Calu3 (cell line): ENCODE data around the gene TPBGL. TPM values are rescaled to one million over a fixed set of nuclear protein-coding genes. Genes with fewer than 3 reads are reported as not detected.

Experiments used
- BruUV-seq: library from RNA; stranded (reverse); fragments of 400-500 nt; replicated peaks from 2 replicates; lab custom pipeline; 2021; lab: Mats Ljungman, UMichigan
- CTCF ChIA-PET: fragments of 300-600 bp; sonication (Branson Sonifier 250); formaldehyde crosslinking; loops from one replicate; lab custom pipeline; 2022; ENCODE audit warnings: antibody characterized with exemption; lab: Charles Lee
- DNase-seq: peaks from one replicate; pipeline ENCODE4 v3.0.0; 2022
- H3K27ac Mint-ChIP-seq: one replicate; pipeline ENCODE4 v1.8.0; 2022; ENCODE audit warnings: mixed read lengths; ENCODE audit not compliant: unreplicated experiment
- H3K27me3 Mint-ChIP-seq: one replicate; pipeline ENCODE4 v1.8.0; 2022; ENCODE audit warnings: mixed read lengths; ENCODE audit not compliant: unreplicated experiment
- H3K36me3 Mint-ChIP-seq: one replicate; pipeline ENCODE4 v1.8.0; 2022; ENCODE audit warnings: mild to moderate bottlenecking, moderate library complexity, mixed read lengths; ENCODE audit not compliant: insufficient read depth, unreplicated experiment
- H3K4me1 Mint-ChIP-seq: one replicate; pipeline ENCODE4 v1.8.0; 2022; ENCODE audit warnings: mild to moderate bottlenecking, low read depth, mixed read lengths; ENCODE audit not compliant: unreplicated experiment
- H3K4me3 Mint-ChIP-seq: one replicate; pipeline ENCODE4 v1.8.0; 2022; ENCODE audit warnings: mild to moderate bottlenecking, low read depth, moderate library complexity, mixed read lengths; ENCODE audit not compliant: unreplicated experiment
- H3K9me3 Mint-ChIP-seq: one replicate; pipeline ENCODE4 v1.8.0; 2022; ENCODE audit warnings: low read depth, mixed read lengths; ENCODE audit not compliant: unreplicated experiment
- CTCF ChIP-seq: fragments of 200-600 bp; IDR thresholded peaks from one replicate; pipeline ENCODE4 v1.8.0; 2022; ENCODE audit warnings: antibody characterized with exemption; ENCODE audit not compliant: unreplicated experiment
- intact Hi-C: fragments of 100-400 bp; cut with micrococcal nuclease; formaldehyde crosslinking; loops from one replicate; pipeline ENCODE4 v1.10.0; 2022; ENCODE audit not compliant: unreplicated experiment
- total RNA-seq: library from RNA; stranded (reverse); gene quantifications from 2 replicates; pipeline ENCODE4 v1.2.3, GENCODE V29; 2022

TPBGL gene
- total RNA-seq, 1 experiment from 2014 or later = not detected

DNA sequence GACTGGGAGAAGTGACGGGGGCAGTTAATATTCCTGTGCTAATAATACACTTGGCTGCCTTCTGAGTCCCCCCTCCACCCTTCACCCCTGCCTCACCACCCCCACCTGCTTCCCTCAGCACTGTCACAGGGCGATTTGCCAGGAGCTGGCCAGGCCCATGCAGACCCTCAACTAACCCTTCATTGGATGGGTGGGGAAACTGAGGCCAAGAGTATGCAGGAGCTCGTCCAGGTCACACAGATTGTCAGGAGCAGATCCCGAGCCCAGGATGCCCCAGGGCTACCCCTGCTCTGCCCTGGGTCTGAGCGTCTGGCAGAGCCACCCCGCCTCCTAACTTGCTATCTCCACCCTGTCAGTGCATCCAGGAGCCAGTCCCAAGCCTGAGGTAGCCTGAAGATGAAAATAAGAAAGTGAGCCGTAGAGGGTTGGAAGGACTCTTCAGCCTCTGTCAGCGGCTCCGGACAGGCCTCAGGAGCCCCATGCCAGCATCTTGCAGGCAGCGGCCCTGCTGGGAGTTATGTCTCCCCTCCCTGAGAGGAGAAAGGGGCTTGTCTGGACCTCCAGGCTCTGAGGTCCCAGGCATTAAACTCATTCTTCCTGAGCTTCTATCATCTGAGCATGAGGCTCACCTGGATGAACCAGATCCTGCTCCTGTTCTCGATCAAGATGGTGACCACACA lies 6.2 kb downstream of the TPBGL start:
- CTCF ChIA-PET = interaction anchor here (0.7 kb wide), 1 partner anchor 61 kb away, joined by 3 read pairs; no protein-coding TSS in a partner anchor
- no peak for TF ChIP-seq CTCF
- Mint-ChIP-seq H3K4me1 (no peaks in the 10 kb centered on the region), H3K36me3 (peaks cover 5% of the 10 kb centered on the region), H3K27me3 (peaks cover 100% of the 10 kb centered on the region), H3K4me3 (no peak overlapping the region), H3K27ac (no peak overlapping the region), H3K9me3 (no peaks in the 10 kb centered on the region)
- intact Hi-C loops = no loop called here
- no TSS peak for BruUV-seq
- DNase-seq = no peak

- Mint-ChIP-seq H3K27me3 (peaks cover 84% of the 10 kb centered on the region), H3K27ac (no peak overlapping the region), H3K4me3 (no peak overlapping the region), H3K4me1 (no peaks in the 10 kb centered on the region), H3K9me3 (no peaks in the 10 kb centered on the region), H3K36me3 (no peaks in the 10 kb centered on the region)
- intact Hi-C loops = loop anchor here (1.0 to 2.0 kb wide), 4 partner anchors 35 to 320 kb away; no protein-coding TSS in a partner anchor
- TF ChIP-seq CTCF = no peak
- BruUV-seq = no TSS peak
- CTCF ChIA-PET = interaction anchor here (0.9 to 1.6 kb wide), 18 partner anchors 8 to 546 kb away, joined by 3 to 37 read pairs (median 7); partner anchors contain the start of gene SLCO2B1
- no peak for DNase-seq
These were observed 8.3 kb downstream of the TPBGL start for GRCh38 chr11:75248924-75249256.

DNA sequence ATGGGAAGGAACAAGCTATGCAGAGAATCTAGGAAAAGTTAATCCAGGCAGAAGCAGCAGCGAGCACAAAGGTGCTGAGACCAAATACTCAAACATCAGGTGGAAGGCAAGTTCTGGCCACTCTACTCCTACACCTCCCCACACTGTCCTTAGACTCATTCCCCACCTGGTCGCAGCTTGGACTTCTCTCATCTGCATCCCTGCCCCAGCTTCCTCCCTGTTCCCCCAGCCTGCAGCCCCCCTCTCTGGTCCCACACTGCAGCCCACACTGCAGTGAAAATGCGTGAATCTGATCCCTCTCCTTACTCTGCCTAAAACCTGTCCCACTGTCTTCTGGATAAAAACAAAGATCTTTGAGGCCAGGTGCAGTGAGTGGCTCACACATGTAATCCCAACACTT lies 9.1 kb downstream of the TPBGL start:
- no peak overlapping the region for H3K27ac Mint-ChIP-seq
- no peak for TF ChIP-seq CTCF
- H3K9me3 Mint-ChIP-seq = no peaks in the 10 kb centered on the region
- BruUV-seq = no TSS peak
- CTCF ChIA-PET = interaction anchor here (1.5 kb wide), 1 partner anchor 20 kb away, joined by 4 read pairs; no protein-coding TSS in a partner anchor
- H3K4me3 Mint-ChIP-seq = no peak overlapping the region
- DNase-seq = no peak
- no peaks in the 10 kb centered on the region for H3K4me1 Mint-ChIP-seq
- H3K27me3 Mint-ChIP-seq = peaks cover 76% of the 10 kb centered on the region
- intact Hi-C loops = loop anchor here (2.0 kb wide), 2 partner anchors 227 to 321 kb away; no protein-coding TSS in a partner anchor
- no peaks in the 10 kb centered on the region for H3K36me3 Mint-ChIP-seq

GRCh38 chr11:75254326-75254725 lies 13.8 kb downstream of the TPBGL start:
- no peaks in the 10 kb centered on the region for H3K4me1 Mint-ChIP-seq
- no peak overlapping the region for H3K4me3 Mint-ChIP-seq
- peaks cover 68% of the 10 kb centered on the region for H3K27me3 Mint-ChIP-seq
- no peak for DNase-seq
- CTCF ChIA-PET = no interaction called here
- no peaks in the 10 kb centered on the region for H3K36me3 Mint-ChIP-seq
- H3K27ac Mint-ChIP-seq = no peak overlapping the region
- no TSS peak for BruUV-seq
- no peaks in the 10 kb centered on the region for H3K9me3 Mint-ChIP-seq
- no peak for TF ChIP-seq CTCF
- intact Hi-C loops = no loop called here
